Dermis microvascular lymphatic vessel endothelial cell (primary cell): ENCODE measurements around the gene CLIP3. TPM values are rescaled to one million over a fixed set of nuclear protein-coding genes. Genes with fewer than 3 reads are reported as not detected.
"Not testable (repeated sequence)": the region's sequence is repeated elsewhere in the genome, so short reads cannot be mapped to it uniquely, and the experiment has no call there.

ENCODE experiments used
- DNase-seq, 2 donors: peaks; one replicate each; pipeline versions ENCODE4 v3.0.0 to v3.0.0-alpha.2; 2010; ENCODE audit warnings: low read depth in 2 of 2
- total RNA-seq: library from RNA; depleted of rRNA; stranded (reverse); fragments of >200 nt; gene quantifications from 2 replicates; pipeline ENCODE4 v1.2.1, GENCODE V29; 2014

CLIP3 gene
- total RNA-seq, 1 donor from 2014 or later = 1.3 TPM

GRCh38 chr19:35980997-35981396, 51.7 kb downstream of the CLIP3 start:
- DNase-seq = not testable (repeated sequence)

DNA sequence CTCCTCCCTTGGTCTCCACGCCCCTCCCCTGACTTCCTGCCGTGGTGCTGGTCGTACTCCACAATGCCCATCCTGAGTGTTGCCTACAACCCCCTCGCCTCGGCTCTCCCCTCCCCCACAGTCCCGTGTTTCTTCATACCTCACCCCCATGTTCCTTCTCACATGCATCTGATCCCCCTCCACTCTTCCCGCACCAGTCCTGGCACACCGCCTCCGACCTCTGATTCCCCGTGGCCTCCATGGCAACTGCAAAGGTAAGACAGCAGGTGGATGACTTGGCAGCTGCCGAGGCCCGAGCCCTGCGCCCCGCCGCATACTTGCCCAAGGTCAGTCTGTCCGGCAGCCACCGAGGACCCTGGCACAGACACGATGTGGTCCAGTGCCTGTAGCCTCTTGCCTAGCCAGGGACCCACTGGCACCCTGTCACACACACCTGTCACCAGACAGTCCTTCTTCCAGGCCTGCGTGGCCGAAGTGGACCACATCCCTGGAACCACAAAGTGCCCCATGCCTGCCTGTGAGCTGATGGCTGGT, 53.8 kb downstream of the CLIP3 start:
- DNase-seq = no peak

DNA sequence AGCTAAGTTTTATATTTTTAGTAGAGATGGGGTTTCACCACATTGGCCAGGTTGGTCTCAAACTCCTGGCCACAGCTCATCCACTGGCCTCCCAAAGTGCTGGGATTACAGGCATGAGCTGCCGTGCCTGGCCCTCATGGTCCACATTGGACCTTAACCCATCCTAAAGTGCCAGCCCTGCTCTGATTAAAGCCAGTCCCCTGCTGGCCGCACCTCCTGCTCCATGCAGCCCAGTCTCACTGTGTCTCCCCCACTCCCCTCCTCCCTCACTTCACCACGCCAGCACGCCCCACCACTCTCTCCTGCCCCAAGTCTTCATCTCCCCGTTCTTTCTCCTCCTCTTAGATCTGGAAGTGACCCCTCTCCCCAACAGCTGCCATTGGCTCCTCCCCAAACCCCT, 54.4 kb downstream of the CLIP3 start:
- DNase-seq = no peak

DNA sequence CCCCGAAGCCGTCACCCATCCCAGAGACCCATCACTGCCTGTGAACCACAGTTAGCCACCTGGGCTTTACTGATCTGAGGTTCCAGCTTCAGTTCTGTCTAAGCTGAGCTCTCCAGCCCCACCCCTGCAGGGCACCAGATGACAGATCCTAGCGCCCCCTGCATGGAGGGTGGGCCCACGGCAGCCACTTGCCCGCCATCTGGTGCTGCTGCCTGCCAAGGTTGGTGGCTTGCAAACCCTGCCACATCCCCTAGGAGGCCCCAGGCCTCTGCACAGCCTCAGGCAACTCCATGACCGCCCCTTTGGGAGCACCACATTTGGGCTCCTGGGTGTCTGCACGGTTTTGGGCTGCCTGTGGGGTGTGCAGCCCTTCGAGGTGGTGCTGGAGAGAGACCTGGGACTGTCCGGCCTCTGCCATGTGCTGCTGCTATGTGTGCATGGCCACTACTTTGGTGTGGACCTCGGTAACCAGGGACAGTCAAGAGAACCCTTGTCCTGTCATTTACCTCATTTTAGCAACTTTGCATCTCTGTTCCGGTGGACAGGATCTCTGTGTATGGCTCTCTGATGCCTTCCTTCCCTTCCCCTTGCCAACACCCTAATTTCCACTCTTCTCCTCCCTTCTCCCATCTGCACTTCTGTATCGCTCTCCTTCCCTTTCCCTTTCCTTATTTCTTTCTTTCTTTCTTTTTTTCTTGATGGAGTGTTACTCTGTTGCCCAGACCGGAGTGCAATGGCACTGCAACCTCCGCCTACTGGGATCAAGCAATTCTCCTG, 55.0 kb downstream of the CLIP3 start:
- DNase-seq = no peak

- DNase-seq = peak in 1 of 2 donors; percentile 29
Measured at GRCh38 chr19:35975608-35976214, 57.0 kb downstream of the CLIP3 start.

- DNase-seq = no peak
Measured at GRCh38 chr19:35973487-35973886, 59.2 kb downstream of the CLIP3 start.

GRCh38 chr19:35966771-35967170, 65.9 kb downstream of the CLIP3 start:
- no peak for DNase-seq

Other genes with a start within 250 kb of the CLIP3 start
- not detected in 2 replicates for gene PRODH2, start 220.0 kb downstream of the CLIP3 start, total RNA-seq
- not detected in 2 replicates for gene NPHS1, start 180.4 kb downstream of the CLIP3 start, total RNA-seq
- gene KIRREL2, start 176.0 kb downstream of the CLIP3 start, total RNA-seq = not detected in 2 replicates
- gene APLP1, start 164.3 kb downstream of the CLIP3 start, total RNA-seq = 1.8 TPM in 2 replicates
- gene NFKBID, start 132.3 kb downstream of the CLIP3 start, total RNA-seq = 1.4 and 2.8 TPM in 2 replicates
- 0.38 and 0.39 TPM in 2 replicates for gene HCST, start 130.3 kb downstream of the CLIP3 start, total RNA-seq
- gene TYROBP, start 124.6 kb downstream of the CLIP3 start, total RNA-seq = not detected in 2 replicates
- gene LRFN3, start 96.5 kb downstream of the CLIP3 start, total RNA-seq = 0.77 and 2.9 TPM in 2 replicates
- 7.2 and 14.0 TPM in 2 replicates for gene SDHAF1, start 37.7 kb downstream of the CLIP3 start, total RNA-seq
- gene SYNE4, start 24.1 kb downstream of the CLIP3 start, total RNA-seq = under 0.01 TPM in 1 of 2 replicates, not detected in the other
- 5.5 and 8.7 TPM in 2 replicates for gene ALKBH6, start 18.7 kb downstream of the CLIP3 start, total RNA-seq
- 0.77 and 1.1 TPM in 2 replicates for gene THAP8, start 21.4 kb upstream of the CLIP3 start, total RNA-seq
- gene WDR62, start 22.0 kb upstream of the CLIP3 start, total RNA-seq = 1.8 and 2.7 TPM in 2 replicates
- gene OVOL3, start 78.3 kb upstream of the CLIP3 start, total RNA-seq = not detected in 2 replicates
- gene POLR2I, start 82.0 kb upstream of the CLIP3 start, total RNA-seq = 108 and 117 TPM in 2 replicates
- 163 and 164 TPM in 2 replicates for gene TBCB, start 82.6 kb upstream of the CLIP3 start, total RNA-seq
- 383 and 452 TPM in 2 replicates for gene CAPNS1, start 107.2 kb upstream of the CLIP3 start, total RNA-seq
- 32.7 and 77.4 TPM in 2 replicates for gene COX7A1, start 119.6 kb upstream of the CLIP3 start, total RNA-seq
- 2.2 and 3.3 TPM in 2 replicates for gene ZNF565, start 181.8 kb upstream of the CLIP3 start, total RNA-seq
- 49.2 and 60.7 TPM in 2 replicates for gene ZNF146, start 182.2 kb upstream of the CLIP3 start, total RNA-seq